Gastroesophageal sphincter (tissue), 4 donors: ENCODE results near the gene TESK2. TPM values are rescaled to one million over a fixed set of nuclear protein-coding genes. Genes with fewer than 3 reads are reported as not detected.
A peak's percentile ranks its signal among the peaks of the same experiment; 100 is the strongest.
"Not testable (repeated sequence)": the region's sequence is repeated elsewhere in the genome, so short reads cannot be mapped to it uniquely, and the experiment has no call there.

Experiments used
- ATAC-seq: fragments of 150-250 bp; one replicate; pipeline ENCODE4 v1.9.1; 2016; ENCODE audit warnings: mild to moderate bottlenecking, moderate library complexity
- H3K27ac ChIP-seq, 4 donors: fragments of 200-600 bp; sonication (generic) in 3 of 4; 1 replicate in 3 of 4; 2 replicates in 1 of 4; pipeline ENCODE4 v1.5.1; 2016 to 2019
- H3K27me3 ChIP-seq: fragments of 200-600 bp; sonication (generic); one replicate; pipeline ENCODE4 v1.5.1; 2019
- H3K36me3 ChIP-seq, 2 donors: fragments of 200-600 bp; sonication (generic); one replicate each; pipeline ENCODE4 v1.5.1; 2019; ENCODE audit warnings: control low read depth in 1 of 2
- H3K4me1 ChIP-seq, 3 donors: fragments of 200-600 bp; sonication (generic); 1 replicate in 2 of 3; 2 replicates in 1 of 3; pipeline ENCODE4 v1.5.1; 2016 to 2019; ENCODE audit warnings: control low read depth in 2 of 3
- H3K4me3 ChIP-seq, 2 donors: fragments of 200-600 bp; sonication (generic); one replicate each; pipeline ENCODE4 v1.5.1; 2019; ENCODE audit warnings: mild to moderate bottlenecking in 1 of 2, moderate library complexity in 1 of 2
- H3K9me3 ChIP-seq, 3 donors: fragments of 200-600 bp; sonication (generic); one replicate each; pipeline ENCODE4 v1.5.1; 2017 to 2019; ENCODE audit warnings: control low read depth in 2 of 3
- CTCF ChIP-seq, 4 experiments: fragments of 200-600 bp in 2 of 4; fragments of 450-650 bp in 2 of 4; sonication (generic) in 1 of 4; IDR thresholded peaks; one replicate each; pipeline ENCODE4 v1.5.1; 2017 to 2019; ENCODE audit warnings: antibody characterized with exemption in 4 of 4, mild to moderate bottlenecking in 2 of 4, moderate library complexity in 2 of 4
- EP300 ChIP-seq: sonication (generic); formaldehyde crosslinking; IDR thresholded peaks from one replicate; pipeline ENCODE4 v1.6.1; 2017; ENCODE audit warnings: antibody characterized with exemption, mild to moderate bottlenecking
- POLR2A ChIP-seq, 2 donors: fragments of 450-650 bp; IDR thresholded peaks; one replicate each; pipeline ENCODE4 v1.6.1; 2017; ENCODE audit warnings: antibody characterized with exemption in 2 of 2, mild to moderate bottlenecking in 2 of 2, moderate library complexity in 1 of 2
- POLR2AphosphoS5 ChIP-seq: sonication (generic); formaldehyde crosslinking; IDR thresholded peaks from one replicate; pipeline ENCODE4 v1.6.1; 2017; ENCODE audit warnings: antibody characterized with exemption
- WGBS, 2 donors: methylation state at CpG; one replicate each; pipeline ENCODE4 v1.1.5; 2018; ENCODE audit warnings: low coverage in 1 of 2; 5-methylcytosine and 5-hydroxymethylcytosine counted together
- total RNA-seq, 4 donors: library from RNA; depleted of rRNA; stranded (reverse); fragments of >200 nt; gene quantifications; one replicate each; pipeline ENCODE4 v1.1.0, GENCODE V29; 2016

Gene TESK2
- total RNA-seq, 4 donors from 2014 or later, result 3.9 to 8.6 (median 4.8) TPM

- TF ChIP-seq CTCF (IDR thresholded peaks at IDR 0.05) (no peak), EP300 (no peak), POLR2AphosphoS5 (no peak), POLR2A (IDR thresholded peaks at IDR 0.05) (no peak)
- ATAC-seq, result no peak
- Histone ChIP-seq H3K4me1 (peaks cover 0 to 37% (median 0%) of the 10 kb centered on the region in 3 donors), H3K27ac (peak overlapping the region in 1 of 4 donors; percentile 25), H3K9me3 (no peaks in the 10 kb centered on the region), H3K27me3 (no peaks in the 10 kb centered on the region), H3K4me3 (no peak overlapping the region), H3K36me3 (no peaks in the 10 kb centered on the region)
Measured at GRCh38 chr1:45373573-45373972, 117.4 kb downstream of the TESK2 start.

- Histone ChIP-seq H3K36me3 (no peaks in the 10 kb centered on the region), H3K27ac (no peak overlapping the region), H3K4me1 (peaks cover 0 to 24% (median 0%) of the 10 kb centered on the region in 3 donors), H3K27me3 (no peaks in the 10 kb centered on the region), H3K4me3 (no peak overlapping the region), H3K9me3 (no peaks in the 10 kb centered on the region)
- TF ChIP-seq POLR2A (IDR thresholded peaks at IDR 0.05), result no peak
- no peak for TF ChIP-seq POLR2AphosphoS5
- no peak for TF ChIP-seq EP300
- no peak for TF ChIP-seq CTCF (IDR thresholded peaks at IDR 0.05)
- no peak for ATAC-seq
Measured at GRCh38 chr1:45370575-45370974, 120.4 kb downstream of the TESK2 start.

- no peaks in the 10 kb centered on the region for H3K9me3 ChIP-seq
- H3K4me1 ChIP-seq, result peaks cover 3 to 19% (median 10%) of the 10 kb centered on the region in 3 donors
- ATAC-seq, result no peak
- H3K27ac ChIP-seq, result no peak overlapping the region
- 75 to 82% methylated on average over 3 to 6 of the region's 6 CpGs for WGBS, 2 donors
- no peaks in the 10 kb centered on the region for H3K36me3 ChIP-seq
- no peak overlapping the region for H3K4me3 ChIP-seq
- TF ChIP-seq POLR2AphosphoS5, result no peak
- TF ChIP-seq POLR2A (IDR thresholded peaks at IDR 0.05), result no peak
- H3K27me3 ChIP-seq, result no peaks in the 10 kb centered on the region
Measured at GRCh38 chr1:45365051-45365450, 125.9 kb downstream of the TESK2 start.

GRCh38 chr1:45364294-45364693 lies 126.7 kb downstream of the TESK2 start:
- Histone ChIP-seq H3K36me3 (no peaks in the 10 kb centered on the region), H3K4me3 (no peak overlapping the region), H3K27me3 (no peaks in the 10 kb centered on the region), H3K27ac (no peak overlapping the region), H3K9me3 (no peaks in the 10 kb centered on the region), H3K4me1 (peaks cover 3 to 22% (median 12%) of the 10 kb centered on the region in 3 donors)
- no peak for ATAC-seq
- 83 to 91% methylated on average over 2 of the region's 2 CpGs for WGBS, 2 donors
- TF ChIP-seq POLR2AphosphoS5 (no peak), POLR2A (IDR thresholded peaks at IDR 0.05) (no peak), CTCF (IDR thresholded peaks at IDR 0.05) (no peak), EP300 (no peak)

GRCh38 chr1:45360981-45361380 lies 130.0 kb downstream of the TESK2 start:
- peak overlapping the region in 1 of 2 donors; percentile 18 for H3K4me3 ChIP-seq
- not testable (repeated sequence) for H3K9me3 ChIP-seq
- 0 to 25% methylated on average over 2 to 6 of the region's 7 CpGs for WGBS, 2 donors

More at GRCh38 chr1:45360981-45361380, 130.0 kb downstream of the TESK2 start:
- H3K36me3 ChIP-seq, H3K27me3 ChIP-seq: not testable (repeated sequence)
- Histone ChIP-seq H3K4me1 (peaks cover 3 to 22% (median 12%) of the 10 kb centered on the region in 3 donors), H3K27ac (peak overlapping the region; percentile 4 to 85 (median 76))
- peak in 2 of 4 experiments; percentile 30 to 38 for TF ChIP-seq CTCF (IDR thresholded peaks at IDR 0.05)
- peak; percentile 87 for ATAC-seq
